ENCODE measurements around the gene ADH1C.
A peak's percentile ranks its signal among the peaks of the same experiment; 100 is the strongest.

Gene ADH1C

DNA sequence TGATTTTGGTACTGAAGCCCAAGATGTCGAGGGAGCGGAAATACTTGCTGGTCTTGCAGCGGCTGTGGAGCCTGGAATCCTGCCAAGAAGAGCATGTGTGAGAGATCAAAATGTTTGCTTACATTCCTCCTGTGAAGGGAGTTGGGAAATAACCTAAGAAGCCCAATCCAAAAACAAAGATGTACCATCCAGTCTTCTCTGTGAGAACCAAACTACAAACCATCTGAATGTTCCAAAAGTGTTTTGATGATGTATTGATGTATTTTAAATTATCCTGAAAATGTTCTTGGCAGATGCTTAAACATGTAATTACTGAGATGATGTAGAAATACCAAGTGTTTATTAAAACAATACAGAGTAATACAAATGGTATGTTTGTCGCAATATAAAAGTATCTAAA is 51.6 kb downstream of the ADH1C start:
- peak; percentile 93 for DNase-seq

DNA sequence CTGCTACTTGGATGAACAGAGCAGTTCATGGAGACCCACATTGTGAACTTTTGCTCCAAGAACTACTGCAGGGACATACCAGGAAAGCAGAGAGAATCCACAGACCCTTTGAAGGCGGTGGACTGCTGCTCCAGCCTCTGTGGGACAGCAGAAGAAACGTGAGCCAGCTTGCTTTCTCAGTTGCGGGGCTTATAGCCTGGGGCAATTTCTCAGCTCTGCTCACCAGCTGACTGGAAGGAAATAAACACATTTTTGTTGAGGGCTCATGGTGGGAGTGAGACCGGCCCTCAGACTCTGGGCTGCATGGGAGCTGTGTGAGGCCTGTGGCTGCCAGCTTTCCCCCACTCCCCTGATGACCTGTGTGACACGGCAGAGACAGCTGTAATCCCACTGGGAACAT is 59.2 kb downstream of the ADH1C start:
- DNase-seq: no peak

GRCh38 chr4:99290848-99291786 is 61.4 kb downstream of the ADH1C start, which contains the start of gene ADH1A:
TSS of gene ADH1A (minus strand) at chr4:99290985. CDS start at chr4:99290914, 71 bp downstream.
- no peak for DNase-seq

All from fibroblast of skin of abdomen (primary cell).